Measurements from ENCODE around the gene TRIM26.
A peak's percentile ranks its signal among the peaks of the same experiment; 100 is the strongest.

The TRIM26 gene

DNA sequence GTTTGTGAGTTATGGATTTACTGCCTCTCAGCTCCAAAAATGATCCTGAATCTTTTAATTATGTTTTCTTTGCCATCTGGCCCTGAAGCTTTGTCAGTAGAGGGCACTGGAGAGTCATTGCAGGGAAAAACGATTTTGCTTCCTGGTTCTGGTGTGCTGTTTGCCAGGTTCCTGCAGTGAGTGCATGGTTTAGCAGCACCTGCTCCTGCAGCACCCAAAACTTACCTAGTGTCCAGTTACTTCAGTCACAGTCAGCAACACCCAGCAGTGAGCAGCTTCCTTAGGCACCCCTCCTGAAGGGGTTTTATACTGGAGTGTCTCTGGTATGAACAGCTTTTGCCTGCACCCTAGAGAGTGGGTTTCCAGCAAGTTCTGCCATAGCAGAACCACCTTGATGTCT is 6.0 kb upstream of the TRIM26 start:
- Histone ChIP-seq H3K27me3 (ENCODE audit: low read length) (no peaks in the 10 kb centered on the region), H3F3A (ENCODE audit: insufficient read depth) (peaks cover 12% of the 10 kb centered on the region), H3K4me2 (ENCODE audit: low read depth, low read length, poor library complexity, severe bottlenecking) (peak overlapping the region; percentile 4), H3K9me2 (replicated peaks; ENCODE audit: insufficient read depth, low read length) (no peaks in the 10 kb centered on the region), H3K27ac (ENCODE audit: low read depth, low read length) (no peak overlapping the region), H3K9ac (ENCODE audit: low read length) (no peak overlapping the region), H2AFZ (ENCODE audit: low read depth, low read length, severe bottlenecking) (peak overlapping the region; percentile 79), H4K20me1 (ENCODE audit: low read depth, low read length) (no peaks in the 10 kb centered on the region), H3K9me3 (ENCODE audit: insufficient read depth, low read length) (peaks cover 19% of the 10 kb centered on the region; the same call in 1 of the 2 replicates), H3K4me3 (ENCODE audit: insufficient read depth, low read length, poor library complexity, severe bottlenecking) (no peak overlapping the region), H3K79me2 (ENCODE audit: insufficient read depth, low read length) (no peaks in the 10 kb centered on the region), H3K36me3 (ENCODE audit: low read length) (no peaks in the 10 kb centered on the region)
- TF ChIP-seq, protein P1, sequence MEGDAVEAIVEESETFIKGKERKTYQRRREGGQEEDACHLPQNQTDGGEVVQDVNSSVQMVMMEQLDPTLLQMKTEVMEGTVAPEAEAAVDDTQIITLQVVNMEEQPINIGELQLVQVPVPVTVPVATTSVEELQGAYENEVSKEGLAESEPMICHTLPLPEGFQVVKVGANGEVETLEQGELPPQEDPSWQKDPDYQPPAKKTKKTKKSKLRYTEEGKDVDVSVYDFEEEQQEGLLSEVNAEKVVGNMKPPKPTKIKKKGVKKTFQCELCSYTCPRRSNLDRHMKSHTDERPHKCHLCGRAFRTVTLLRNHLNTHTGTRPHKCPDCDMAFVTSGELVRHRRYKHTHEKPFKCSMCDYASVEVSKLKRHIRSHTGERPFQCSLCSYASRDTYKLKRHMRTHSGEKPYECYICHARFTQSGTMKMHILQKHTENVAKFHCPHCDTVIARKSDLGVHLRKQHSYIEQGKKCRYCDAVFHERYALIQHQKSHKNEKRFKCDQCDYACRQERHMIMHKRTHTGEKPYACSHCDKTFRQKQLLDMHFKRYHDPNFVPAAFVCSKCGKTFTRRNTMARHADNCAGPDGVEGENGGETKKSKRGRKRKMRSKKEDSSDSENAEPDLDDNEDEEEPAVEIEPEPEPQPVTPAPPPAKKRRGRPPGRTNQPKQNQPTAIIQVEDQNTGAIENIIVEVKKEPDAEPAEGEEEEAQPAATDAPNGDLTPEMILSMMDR (IDR thresholded peaks at IDR 0.05; ENCODE audit: insufficient read depth, low read length, poor library complexity, severe bottlenecking), result peak; percentile 95
- TF ChIP-seq EZH2phosphoT487 (conservative IDR thresholded peaks at IDR 0.05; ENCODE audit: low read length), result no peak

DNA sequence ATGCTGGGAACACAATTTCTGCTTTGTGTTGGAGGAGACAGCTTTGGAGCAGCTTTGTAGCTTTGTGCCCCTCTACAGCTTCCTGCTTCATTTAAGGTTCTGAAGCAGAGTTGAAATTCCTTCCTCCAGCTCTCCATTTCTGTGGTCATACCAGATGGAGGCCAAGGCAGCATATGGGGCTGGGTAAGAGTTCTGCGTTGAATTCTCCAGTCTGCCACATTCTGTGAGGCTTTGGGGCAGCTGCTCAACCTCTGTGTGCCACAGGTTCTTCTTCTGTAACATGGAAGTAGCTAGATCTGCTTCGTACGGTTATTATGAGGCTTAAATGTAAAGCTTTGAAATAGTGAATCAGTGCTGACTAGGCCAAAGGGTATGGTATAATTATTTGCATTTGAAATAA is 2.9 kb upstream of the TRIM26 start:
- no peaks in the 10 kb centered on the region for H3K9me3 ChIP-seq (ENCODE audit: insufficient read depth, low read length)
- H3K27ac ChIP-seq (ENCODE audit: low read depth, low read length), result no peak overlapping the region

DNA sequence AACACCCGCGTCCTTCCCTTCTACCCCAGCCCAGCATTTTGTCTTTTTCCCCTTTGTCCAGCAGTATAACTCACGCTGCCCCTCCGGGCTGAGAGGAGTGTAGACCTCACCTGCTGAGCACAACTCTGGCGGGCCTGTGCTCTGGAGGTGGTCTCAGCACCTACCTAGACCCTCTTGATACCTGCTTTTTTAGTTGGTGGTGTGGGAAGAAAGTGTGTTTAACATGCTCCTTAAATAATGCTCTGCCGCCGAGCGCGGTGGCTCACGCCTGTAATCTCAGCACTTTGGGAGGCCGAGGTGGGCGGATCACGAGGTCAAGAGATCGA is 1.4 kb upstream of the TRIM26 start:
- Histone ChIP-seq H3K27ac (ENCODE audit: low read depth, low read length) (no peak overlapping the region), H3F3A (ENCODE audit: insufficient read depth) (peaks cover 17% of the 10 kb centered on the region), H2AFZ (ENCODE audit: low read depth, low read length, severe bottlenecking) (peak overlapping the region; percentile 84), H3K4me3 (ENCODE audit: insufficient read depth, low read length, poor library complexity, severe bottlenecking) (peak overlapping the region; percentile 58), H3K9ac (ENCODE audit: low read length) (peak overlapping the region; percentile 93), H3K27me3 (ENCODE audit: low read length) (no peaks in the 10 kb centered on the region), H3K79me2 (ENCODE audit: insufficient read depth, low read length) (peaks cover 35% of the 10 kb centered on the region), H3K36me3 (ENCODE audit: low read length) (no peaks in the 10 kb centered on the region), H3K4me2 (ENCODE audit: low read depth, low read length, poor library complexity, severe bottlenecking) (peak overlapping the region; percentile 79), H3K9me3 (ENCODE audit: insufficient read depth, low read length) (no peaks in the 10 kb centered on the region), H4K20me1 (ENCODE audit: low read depth, low read length) (peaks cover 18% of the 10 kb centered on the region), H3K9me2 (replicated peaks; ENCODE audit: insufficient read depth, low read length) (no peaks in the 10 kb centered on the region)
- TF ChIP-seq, protein P1 (IDR thresholded peaks at IDR 0.05; ENCODE audit: insufficient read depth, low read length, poor library complexity, severe bottlenecking), result no peak
- TF ChIP-seq EZH2phosphoT487 (conservative IDR thresholded peaks at IDR 0.05; ENCODE audit: low read length), result no peak

More for the DNA sequence above, 2.9 kb upstream of the TRIM26 start:
- H3K9me2 ChIP-seq (replicated peaks; ENCODE audit: insufficient read depth, low read length), result no peaks in the 10 kb centered on the region
- H3K9ac ChIP-seq (ENCODE audit: low read length), result no peak overlapping the region
- no peaks in the 10 kb centered on the region for H3K27me3 ChIP-seq (ENCODE audit: low read length)
- H3F3A ChIP-seq (ENCODE audit: insufficient read depth), result peaks cover 17% of the 10 kb centered on the region
- H3K79me2 ChIP-seq (ENCODE audit: insufficient read depth, low read length), result peaks cover 21% of the 10 kb centered on the region
- TF ChIP-seq, protein P1 (IDR thresholded peaks at IDR 0.05; ENCODE audit: insufficient read depth, low read length, poor library complexity, severe bottlenecking), result no peak
- H2AFZ ChIP-seq (ENCODE audit: low read depth, low read length, severe bottlenecking), result no peak overlapping the region
- H4K20me1 ChIP-seq (ENCODE audit: low read depth, low read length), result peaks cover 12% of the 10 kb centered on the region
- no peak overlapping the region for H3K4me2 ChIP-seq (ENCODE audit: low read depth, low read length, poor library complexity, severe bottlenecking)
- H3K36me3 ChIP-seq (ENCODE audit: low read length), result no peaks in the 10 kb centered on the region
- no peak overlapping the region for H3K4me3 ChIP-seq (ENCODE audit: insufficient read depth, low read length, poor library complexity, severe bottlenecking)

All from SU-DHL-6 (cell line).